HG02938 (cell line): ENCODE data around the gene MX2.
"Not testable (repeated sequence)": the region's sequence is repeated elsewhere in the genome, so short reads cannot be mapped to it uniquely, and the experiment has no call there.

Experiments
- ATAC-seq: cut with Tn5 transposase; IDR thresholded peaks from one replicate; pipeline ENCODE4 v1.9.1; 2021; ENCODE audit warnings: mild to moderate bottlenecking, moderate library complexity; ENCODE audit not compliant: unreplicated experiment

The MX2 gene

DNA sequence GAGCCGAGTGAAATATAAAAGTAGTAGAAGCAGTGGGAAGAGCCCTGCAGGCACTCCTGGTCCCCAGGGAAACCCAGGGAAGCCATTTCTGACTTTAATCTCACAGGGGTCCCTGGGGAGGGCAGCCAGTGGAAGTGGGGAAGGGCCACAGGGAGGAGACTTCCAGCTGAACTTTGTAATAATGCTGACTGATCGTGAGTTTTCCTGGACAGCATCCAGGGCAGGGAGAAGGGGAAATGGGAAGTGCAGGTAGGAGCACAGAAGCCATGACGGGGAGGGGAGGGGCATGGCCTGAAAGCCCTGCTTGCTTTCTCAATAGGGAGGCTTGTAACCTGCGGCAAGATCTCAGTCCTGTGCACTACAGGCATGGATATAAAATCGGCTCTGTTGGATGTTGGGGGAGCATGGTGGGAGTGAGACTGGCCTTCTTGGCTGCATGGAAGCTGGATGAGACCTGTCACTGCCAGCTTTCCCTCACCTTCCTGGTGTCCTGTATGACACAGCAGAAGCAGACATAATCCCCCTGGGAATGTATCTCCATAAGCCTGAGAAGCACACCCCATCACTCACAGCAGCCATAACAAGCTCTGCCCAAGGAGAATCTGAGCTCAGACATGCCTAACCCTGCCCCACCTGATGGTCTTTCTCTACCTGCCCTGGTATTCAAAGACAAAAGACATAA, 49.1 kb downstream of the MX2 start:
- no peak for ATAC-seq

DNA sequence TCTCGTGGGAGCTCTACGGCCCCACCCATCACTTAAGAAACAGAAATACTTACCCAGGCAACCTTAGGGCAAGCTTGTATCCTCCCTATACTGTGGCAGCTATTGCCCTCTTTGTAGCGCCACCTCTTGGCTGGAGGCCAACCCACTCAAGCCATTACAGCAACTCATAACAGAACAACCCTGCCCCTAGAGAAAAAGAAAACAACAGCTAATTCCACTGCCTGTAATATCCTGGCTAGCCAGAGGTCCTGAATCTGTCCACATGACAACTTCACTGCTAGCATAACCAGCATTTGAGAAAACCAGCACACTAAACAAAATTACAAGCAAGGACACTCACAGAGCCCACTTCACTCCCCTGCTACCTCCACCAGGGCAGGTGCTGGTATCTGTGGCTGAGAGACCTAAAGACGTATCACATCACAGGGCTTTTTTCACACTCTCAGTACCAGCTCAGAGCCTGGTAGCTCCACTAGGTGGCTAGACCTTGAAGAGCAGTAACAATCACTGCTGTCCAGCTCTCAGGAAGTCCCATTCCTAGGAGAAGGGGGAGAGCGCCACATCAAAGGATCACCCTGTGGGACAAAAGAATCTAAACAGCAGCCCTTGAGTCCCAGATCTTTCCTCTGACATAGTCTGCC, 49.7 kb downstream of the MX2 start:
- ATAC-seq, result no peak

DNA sequence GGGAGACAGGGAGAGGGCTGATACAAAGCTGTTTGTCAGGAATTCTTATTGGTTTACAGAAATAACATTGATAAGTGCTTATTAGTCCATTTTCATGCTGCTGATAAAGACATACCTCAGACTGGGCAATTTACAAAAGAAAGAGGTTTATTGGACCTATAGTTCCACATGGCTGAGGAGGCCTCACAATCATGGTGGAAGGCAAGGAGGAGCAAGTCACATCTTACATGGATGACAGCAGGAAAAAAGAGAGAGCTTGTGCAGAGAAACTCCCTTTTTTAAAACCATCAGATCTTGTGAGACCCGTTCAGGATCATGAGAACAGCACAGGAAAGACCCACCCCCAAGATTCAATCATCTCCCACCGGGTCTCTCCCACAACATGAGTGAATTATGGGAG, 55.7 kb downstream of the MX2 start:
- ATAC-seq, result not testable (repeated sequence)

DNA sequence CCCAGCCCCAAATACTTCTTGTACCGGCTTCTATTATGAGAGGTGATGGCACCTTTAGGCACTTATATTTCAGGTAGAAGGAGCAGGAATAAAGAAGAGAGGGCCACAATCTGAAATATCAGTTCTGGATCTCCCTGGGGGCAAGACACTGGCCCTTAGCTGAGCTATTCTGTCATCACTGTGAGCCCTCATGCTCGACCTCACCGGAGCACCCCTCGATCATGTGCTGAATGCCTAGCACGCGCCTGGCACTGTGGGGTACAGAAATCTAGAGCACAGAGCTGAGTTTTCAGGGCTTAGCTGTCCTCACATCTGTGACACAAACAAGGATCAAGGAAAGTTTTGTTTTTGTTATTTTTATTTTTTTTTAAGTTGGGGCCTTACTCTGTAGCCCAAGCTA, 56.6 kb downstream of the MX2 start:
- no peak for ATAC-seq

DNA sequence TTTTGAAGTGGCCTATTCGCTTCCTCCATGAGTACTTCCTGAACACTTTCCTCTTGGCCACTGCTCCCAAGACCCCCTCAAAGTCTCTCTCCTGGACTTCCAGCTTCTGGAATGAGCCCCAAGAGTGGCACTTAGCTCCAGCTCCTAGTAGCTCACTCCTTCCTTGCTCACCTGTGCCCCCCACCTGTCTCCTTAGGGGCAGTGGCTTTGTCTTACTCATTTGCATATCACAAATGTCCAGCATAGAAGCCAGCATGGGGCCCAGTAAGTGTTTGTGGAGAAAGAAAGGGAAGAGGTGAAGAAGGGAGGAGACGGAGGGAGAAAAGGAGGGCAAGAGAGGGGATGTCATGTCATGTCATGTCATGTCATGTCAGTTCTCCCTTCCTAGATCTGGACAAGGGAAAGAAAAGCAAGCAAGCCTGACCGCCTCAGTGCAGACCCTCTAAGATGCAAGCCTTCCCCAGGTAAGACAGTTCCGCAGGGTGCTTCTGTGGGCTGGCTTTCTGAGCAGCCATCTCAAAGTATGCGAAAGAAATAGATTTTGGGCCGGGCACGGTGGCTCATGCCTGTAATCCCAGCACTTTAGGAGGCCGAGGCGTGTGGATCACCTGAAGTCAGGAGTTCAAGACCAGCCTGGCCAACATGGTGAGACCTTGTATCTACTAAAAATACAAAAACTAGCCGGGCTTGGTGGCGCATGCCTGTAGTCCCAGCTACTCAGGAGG, 57.3 kb downstream of the MX2 start:
- no peak for ATAC-seq

DNA sequence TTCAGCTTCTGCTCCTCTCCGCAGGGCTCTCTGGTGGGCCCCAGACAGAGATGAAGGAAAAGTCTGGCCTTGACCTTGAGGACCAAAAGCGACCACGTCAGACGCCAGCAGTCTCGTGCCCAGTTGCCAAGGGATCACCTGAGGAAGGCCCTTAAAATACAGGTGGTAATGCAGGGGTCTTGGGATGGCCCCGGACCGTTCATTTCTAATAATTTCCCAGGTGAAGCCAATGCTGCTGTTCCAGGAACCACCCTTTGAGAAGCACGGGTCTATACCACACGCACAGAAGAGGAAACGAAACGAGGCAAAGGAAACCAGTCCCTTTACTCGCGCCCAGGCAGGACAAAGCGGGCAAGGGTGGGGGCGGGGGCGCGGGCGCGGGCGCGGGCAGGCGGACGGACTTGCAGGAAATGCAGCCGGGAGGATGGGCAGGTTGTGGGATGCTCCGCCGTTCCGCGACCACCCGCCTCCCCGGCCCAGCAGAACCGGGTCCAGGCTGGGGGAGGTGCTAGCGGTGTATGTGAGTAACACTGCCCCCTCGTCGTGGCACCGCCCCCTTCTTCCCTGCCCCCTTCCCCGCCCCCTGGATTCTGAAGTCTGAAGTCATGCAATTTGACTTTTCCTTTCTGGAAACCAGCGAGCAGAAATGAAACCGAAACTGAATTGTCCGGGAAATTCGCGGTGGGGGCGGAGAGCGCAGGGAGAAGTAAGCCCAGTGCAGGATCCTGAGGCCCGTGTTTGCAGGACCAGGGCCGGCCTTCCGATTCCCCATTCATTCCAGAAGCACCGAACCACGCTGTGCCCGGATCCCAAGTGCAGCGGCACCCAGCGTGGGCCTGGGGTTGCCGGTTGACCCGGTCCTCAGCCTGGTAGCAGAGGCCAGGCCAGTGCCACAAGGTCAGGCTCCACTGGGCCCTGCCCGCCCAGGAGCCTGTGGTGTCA, 58.4 kb downstream of the MX2 start:
- peak; percentile 80 for ATAC-seq

DNA sequence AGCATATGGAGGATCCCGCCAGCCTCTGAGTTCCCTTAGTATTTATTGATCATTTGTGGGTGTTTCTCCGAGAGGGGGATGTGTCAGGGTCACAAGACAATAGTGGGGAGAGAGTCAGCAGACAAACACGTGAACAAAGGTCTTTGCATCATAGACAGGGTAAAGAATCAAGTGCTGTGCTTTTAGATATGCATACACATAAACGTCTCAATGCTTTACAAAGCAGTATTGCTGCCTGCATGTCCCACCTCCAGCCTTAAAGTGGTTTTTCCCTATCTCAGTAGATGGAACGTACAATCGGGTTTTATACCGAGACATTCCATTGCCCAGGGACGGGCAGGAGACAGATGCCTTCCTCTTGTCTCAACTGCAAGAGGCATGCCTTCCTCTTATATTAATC, 59.2 kb downstream of the MX2 start:
- not testable (repeated sequence) for ATAC-seq

DNA sequence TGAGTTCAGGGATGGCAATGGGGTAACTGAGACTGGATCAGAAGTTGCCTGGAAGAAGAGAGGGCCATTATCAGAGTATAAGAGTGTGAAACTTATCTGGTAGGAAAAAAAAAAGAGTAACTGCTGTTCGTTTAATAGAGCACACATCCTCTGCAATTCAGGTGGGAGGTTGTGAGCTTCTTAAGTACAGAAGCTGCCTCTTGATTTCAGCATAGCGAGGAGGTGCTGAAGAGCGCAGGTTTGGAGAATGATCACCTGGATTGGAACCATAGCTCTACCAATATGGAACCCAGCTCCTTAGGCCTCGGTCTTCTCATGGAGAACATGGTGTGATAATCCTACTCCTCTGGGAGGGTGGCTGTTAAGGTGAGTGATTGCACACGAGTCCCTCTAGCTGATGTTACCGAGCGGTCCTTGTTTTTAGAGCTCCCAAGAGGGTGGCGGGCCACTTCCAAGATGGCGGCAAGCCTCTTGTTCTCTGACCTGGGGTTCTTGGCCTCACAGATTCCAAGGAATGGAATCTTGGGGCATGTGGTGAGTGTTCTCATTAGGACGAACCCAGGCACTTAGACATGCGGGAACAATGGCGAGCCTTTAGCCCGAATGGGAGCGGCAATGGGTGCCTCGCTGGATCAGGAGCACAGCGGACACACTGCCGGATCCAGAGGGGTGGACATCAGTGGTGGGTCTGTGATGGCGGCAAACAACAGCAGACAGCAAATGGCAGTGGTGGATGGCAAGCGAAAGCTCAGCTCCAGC, 60.9 kb downstream of the MX2 start:
- ATAC-seq, result no peak

DNA sequence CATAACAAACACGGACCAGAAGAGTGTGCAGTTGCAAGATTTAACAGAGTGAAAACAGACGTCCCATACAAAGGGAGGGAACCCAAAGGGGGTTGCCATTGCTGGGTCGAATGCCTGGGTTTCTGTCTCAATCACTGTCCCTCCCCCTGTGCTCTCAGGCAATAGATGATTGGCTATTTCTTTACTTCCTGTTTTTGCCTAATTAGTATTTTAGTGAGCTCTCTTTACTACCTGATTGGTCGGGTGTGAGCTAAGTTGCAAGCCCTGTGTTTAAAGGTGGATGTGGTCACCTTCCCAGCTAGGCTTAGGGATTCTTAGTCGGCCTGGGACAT, 61.4 kb downstream of the MX2 start:
- not testable (repeated sequence) for ATAC-seq

DNA sequence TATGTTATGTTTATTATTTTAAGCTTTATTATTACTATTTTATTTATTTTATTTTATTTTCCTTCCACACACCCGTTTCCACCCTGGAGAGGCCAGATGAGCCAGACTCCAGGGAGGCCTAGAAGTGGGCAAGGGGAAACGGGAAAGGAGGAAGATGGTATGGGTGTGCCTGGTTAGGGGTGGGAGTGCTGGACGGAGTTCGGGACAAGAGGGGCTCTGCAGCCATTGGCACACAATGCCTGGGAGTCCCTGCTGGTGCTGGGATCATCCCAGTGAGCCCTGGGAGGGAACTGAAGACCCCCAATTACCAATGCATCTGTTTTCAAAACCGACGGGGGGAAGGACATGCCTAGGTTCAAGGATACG, 63.7 kb downstream of the MX2 start:
- no peak for ATAC-seq

DNA sequence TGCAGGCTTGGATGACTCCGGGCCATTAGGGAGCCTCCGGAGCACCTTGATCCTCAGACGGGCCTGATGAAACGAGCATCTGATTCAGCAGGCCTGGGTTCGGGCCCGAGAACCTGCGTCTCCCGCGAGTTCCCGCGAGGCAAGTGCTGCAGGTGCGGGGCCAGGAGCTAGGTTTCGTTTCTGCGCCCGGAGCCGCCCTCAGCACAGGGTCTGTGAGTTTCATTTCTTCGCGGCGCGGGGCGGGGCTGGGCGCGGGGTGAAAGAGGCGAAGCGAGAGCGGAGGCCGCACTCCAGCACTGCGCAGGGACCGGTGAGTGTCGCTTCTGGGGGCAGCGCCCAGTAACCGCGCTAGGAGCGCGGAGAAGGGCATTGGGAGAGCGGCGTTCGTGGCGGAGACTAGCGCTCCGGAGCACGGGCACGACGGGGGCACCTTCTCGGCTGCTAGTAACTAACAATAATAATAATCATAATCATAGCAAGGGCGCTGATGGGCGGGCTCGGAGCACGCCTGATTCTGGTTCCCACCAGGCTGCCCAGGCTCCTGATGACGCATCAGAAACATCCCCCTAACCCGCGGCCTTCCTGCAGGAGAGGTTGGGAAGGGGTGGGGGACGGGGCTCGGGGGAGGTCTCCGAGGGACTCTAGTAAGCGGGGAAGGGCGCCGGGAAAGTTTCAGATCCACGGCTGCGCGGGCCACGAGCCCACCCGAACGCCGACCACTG, 64.3 kb downstream of the MX2 start, which contains the start of gene MX1:
TSS of gene MX1 (plus strand) at position 286 of the 722 bp plus-strand sequence. CDS start 5,832 bp downstream, outside the sequence.
- ATAC-seq, result peak; percentile 87

DNA sequence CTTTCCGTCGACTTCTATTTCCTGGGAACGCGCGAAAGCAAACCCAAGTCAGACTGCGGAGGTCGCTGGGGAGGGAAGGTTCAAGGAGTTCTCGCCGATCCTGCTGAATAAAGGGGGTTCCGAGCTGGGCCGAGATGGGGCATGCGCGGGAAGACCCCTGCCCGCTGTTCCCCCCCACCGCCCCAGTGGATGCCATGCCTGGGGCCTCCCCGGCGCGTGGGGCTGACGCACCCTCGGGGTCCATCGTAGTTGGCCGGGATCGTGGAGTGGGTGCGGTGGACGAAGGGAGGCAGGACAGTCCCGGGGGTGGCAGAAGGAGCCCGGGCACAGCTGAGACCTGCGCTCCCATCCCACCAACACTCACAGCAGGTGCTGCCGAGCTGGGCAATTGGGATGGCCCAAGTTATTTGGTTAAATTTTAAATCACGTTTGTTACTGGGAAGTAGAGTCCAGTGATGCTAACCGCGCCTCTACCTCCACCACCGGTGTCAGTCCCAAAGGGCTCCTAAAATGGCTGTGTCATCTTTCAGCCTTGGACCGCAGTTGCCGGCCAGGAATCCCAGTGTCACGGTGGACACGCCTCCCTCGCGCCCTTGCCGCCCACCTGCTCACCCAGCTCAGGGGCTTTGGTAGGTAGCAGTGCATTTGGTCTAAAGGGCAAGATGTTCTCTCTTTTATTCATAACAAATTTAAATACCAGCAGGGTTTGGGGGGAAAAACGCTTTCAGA, 65.0 kb downstream of the MX2 start:
- no peak for ATAC-seq

DNA sequence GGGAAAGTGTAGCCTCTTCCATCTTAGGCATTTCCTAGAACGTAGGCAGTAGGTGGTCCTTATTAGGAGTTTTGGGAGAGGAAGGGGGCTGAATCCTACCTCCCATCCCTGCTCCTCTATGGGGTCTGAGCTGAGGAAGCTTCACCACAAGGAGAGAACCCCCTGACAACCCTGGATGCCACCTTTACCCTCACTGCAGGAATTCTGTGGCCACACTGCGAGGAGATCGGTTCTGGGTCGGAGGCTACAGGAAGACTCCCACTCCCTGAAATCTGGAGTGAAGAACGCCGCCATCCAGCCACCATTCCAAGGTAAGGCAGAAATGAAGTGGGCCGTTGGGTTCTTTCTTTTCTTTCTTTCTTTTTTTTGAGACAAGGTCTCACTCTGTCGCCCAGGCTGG, 65.7 kb downstream of the MX2 start:
- no peak for ATAC-seq

DNA sequence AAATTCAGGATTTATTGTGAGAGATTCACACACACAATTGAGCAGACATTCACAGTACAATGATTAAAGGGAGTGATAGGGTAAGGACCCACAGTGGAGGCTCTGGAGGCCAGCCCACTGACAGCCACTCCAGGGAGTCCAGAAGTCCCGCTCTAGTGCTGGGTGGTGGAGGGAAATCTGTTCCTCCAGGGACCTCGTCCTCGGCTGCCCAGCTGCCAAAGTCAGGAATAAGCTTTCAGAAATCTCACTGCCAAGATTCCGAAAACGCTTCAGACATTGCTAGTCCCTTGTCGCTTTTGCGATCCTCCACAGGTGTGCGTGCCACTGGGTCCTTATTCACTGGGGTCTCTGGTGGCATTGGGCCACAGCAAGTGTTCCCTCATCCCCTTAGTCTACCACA, 66.5 kb downstream of the MX2 start:
- no peak for ATAC-seq

DNA sequence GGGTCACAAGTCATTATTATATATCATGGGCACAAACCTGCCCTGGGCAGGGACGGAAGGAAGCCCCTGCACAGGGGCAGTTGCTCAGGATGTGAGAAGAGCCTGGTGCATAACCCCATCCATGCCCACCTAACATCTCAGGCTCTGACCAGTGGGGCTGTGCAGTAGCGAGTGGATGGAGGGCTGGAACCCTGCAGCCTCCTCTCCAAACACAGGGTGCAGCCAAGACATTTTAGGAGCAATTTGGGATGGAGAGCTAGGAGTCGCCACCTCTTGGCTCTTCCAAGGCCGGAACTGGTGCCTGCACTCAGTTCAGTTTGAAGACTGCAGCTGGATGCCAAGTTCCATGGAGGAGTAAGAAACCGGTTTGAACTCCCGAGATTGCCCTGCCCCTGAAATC, 67.0 kb downstream of the MX2 start:
- no peak for ATAC-seq

DNA sequence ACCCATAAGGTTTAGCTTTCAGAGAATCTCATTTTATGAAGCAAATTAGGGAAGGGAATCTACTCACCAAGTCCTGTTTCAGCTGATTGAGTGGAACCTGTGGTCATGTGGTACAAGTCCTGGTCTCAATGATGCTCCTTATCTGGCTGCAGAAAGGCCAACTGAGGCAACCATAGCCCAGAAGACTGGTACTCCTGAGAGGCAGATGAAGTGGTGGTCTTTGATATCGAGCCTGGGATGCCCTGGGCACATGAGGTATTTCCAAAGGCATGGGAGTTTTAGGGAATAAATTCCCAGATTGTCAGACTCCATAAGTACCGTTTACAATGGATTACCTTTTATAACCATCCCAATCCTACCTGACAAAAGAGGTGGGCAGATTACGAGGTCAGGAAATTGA, 67.5 kb downstream of the MX2 start:
- no peak for ATAC-seq

DNA sequence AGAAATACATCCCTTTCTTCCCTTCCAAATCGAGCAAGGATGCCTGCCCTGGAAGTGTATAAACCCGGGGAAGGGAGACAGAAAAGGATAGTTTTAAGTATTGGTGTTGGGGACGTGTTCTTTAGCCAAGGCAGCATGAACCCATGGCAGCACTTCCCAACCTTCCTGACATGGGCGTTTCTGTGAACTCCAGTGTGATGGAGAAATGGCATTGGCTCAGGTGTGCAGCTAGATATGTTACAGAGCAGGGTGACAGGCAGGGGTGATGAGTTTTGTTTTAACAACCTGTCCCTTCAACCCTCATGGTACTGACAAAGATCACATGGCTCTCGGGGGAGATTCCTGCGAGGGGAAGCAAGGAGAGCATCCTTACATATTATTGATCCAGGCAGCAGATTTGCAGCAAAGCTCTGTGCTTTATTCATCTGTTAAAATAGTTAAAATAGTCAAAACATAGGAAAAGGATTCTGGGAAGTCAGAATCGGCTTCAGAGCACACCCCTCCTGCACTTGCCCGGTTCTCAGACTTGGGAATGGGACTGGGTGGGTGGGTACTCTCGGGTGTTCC, 68.2 kb downstream of the MX2 start:
- ATAC-seq, result no peak

DNA sequence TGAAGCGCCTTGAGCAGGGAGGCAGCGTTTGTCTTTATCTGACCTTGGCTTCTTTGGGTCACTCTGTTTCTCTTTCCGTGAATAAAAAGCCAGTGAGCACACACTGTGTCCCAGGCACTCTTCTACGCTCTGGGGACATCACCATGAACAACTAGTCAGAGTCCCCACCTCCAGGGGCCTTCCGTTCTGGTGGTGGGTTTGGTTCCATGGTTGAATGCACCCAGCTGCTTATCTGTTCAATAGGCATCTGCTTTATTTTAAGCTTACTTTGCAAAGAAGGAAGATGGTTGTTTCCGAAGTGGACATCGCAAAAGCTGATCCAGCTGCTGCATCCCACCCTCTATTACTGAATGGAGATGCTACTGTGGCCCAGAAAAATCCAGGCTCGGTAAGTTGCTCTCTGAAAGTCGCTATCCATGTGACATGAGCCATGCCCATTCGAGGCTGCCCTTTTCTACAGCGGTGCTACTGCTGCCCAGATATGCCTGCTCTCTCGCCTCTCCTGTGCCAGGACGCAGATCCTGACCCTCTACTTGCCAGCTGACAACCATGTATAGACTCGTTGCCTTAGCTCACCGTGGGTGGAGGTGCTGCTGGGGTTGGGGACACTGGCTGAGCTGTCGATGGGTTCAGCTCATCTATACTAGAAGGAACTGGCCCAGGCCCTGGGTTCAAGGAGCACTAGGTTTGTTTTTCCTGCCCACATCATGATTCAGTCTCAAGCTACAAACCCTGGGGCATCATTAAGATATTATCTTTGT, 70.1 kb downstream of the MX2 start:
- ATAC-seq, result peak; percentile 83
